ENCODE results near the gene NPAS3. TPM values are rescaled to one million over a fixed set of nuclear protein-coding genes. Genes with fewer than 3 reads are reported as not detected.

The NPAS3 gene
- total RNA-seq, 4 donors from 2014 or later = 4.0 to 12.2 (median 5.6) TPM

DNA sequence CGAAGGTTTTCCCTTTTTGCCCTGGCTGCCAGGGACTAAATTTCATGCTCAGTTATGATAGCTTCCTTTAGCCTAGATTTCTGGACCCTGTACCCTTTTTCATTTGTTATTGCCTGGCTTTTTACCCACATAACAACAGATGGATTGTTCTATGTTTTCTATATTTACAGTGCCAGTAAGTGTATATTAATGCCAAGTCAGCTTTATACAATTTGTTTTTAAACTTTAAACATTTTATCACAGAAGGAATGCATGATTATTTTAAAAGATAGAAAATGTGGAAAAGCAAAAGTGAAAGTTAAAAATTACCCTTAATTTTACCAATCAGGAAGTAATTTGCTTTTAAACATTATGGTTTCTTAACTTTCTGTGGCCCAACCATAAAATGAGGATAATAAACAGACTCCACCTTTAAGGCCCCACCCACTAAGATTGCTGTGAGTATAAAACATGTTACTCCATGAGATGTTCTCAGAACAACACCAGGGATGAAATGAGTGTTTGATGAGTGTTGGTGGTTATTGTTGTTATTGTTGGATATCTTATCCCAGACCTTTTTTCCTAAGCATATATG is 515.4 kb downstream of the NPAS3 start:
- WGBS, 2 donors = 50 to 53% methylated on average over 1 of the region's 1 CpG
- Histone ChIP-seq H3K27ac (no peak overlapping the region), H3K36me3 (no peaks in the 10 kb centered on the region), H3K4me3 (replicated peaks in 1 of 3) (no peak overlapping the region), H3K27me3 (no peaks in the 10 kb centered on the region), H3K9me3 (no peaks in the 10 kb centered on the region), H3K4me1 (peaks cover 8 to 13% of the 10 kb centered on the region in 2 donors)
- TF ChIP-seq, protein P1, sequence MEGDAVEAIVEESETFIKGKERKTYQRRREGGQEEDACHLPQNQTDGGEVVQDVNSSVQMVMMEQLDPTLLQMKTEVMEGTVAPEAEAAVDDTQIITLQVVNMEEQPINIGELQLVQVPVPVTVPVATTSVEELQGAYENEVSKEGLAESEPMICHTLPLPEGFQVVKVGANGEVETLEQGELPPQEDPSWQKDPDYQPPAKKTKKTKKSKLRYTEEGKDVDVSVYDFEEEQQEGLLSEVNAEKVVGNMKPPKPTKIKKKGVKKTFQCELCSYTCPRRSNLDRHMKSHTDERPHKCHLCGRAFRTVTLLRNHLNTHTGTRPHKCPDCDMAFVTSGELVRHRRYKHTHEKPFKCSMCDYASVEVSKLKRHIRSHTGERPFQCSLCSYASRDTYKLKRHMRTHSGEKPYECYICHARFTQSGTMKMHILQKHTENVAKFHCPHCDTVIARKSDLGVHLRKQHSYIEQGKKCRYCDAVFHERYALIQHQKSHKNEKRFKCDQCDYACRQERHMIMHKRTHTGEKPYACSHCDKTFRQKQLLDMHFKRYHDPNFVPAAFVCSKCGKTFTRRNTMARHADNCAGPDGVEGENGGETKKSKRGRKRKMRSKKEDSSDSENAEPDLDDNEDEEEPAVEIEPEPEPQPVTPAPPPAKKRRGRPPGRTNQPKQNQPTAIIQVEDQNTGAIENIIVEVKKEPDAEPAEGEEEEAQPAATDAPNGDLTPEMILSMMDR (IDR thresholded peaks at IDR 0.05) = no peak
- no peak for TF ChIP-seq POLR2A (IDR thresholded peaks at IDR 0.05)
- intact Hi-C loops (cut with DNase I) = no loop called here
- no peak for DNase-seq

DNA sequence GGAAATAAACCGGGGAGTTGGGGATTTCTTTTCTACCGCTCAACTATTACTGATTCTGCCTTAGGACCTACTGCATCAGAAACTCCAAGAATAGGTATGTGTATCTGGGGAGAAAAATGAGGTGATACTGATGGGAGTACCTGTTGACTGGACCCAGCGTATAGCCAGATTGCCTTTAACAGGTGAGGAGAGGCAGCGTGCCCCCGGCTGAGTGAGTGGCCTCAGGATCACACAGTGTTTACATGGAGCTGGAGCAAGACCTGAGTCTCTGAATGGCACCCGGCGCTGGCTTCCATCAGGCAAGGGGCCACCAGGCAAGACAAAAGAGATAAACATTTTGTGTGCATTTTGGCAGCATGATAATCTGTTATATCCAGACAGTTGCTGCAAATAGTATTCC is 516.0 kb downstream of the NPAS3 start:
- Histone ChIP-seq H3K9me3 (no peaks in the 10 kb centered on the region), H3K4me3 (replicated peaks in 1 of 3) (no peak overlapping the region), H3K27me3 (no peaks in the 10 kb centered on the region), H3K36me3 (no peaks in the 10 kb centered on the region), H3K4me1 (peaks cover 8 to 13% of the 10 kb centered on the region in 2 donors), H3K27ac (no peak overlapping the region)
- WGBS, 2 donors = 78 to 85% methylated on average over 7 of the region's 7 CpGs
- intact Hi-C loops (cut with DNase I) = no loop called here
- TF ChIP-seq POLR2A (IDR thresholded peaks at IDR 0.05) = no peak
- TF ChIP-seq, protein P1 (IDR thresholded peaks at IDR 0.05) = no peak
- DNase-seq = no peak

DNA sequence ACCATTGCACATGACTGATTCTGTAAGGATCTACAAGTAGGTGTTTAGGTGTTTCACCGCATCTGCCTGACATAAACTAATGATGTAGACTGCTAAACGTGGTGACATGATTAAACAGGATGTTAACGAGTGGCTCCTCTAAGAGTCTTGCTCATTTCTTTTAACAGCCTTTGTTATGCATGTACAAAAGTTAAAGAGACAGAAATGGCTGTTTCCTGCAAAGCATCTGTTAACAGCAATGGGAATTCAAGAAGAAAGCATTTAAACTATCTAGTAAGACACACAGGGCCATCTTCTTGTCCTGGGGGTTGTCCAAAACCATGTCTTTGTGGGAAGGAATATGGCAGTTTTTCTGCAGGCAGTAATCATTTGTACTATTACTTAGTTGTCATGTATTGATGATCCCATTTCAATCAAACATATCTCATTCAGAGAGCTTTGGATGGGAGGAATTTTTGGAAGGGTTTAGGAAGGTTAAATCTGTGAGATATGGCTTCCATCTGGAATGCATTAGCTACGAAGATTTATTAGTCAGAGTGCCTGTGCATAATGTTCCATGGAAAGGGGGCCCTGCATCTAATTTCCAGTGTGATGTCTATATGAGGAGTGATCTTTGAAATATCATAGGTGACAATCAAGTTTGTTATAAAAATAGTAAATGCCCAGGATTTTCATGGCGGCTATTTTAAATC is 517.1 kb downstream of the NPAS3 start:
- H3K27me3 ChIP-seq = no peaks in the 10 kb centered on the region
- peaks cover 8 to 13% of the 10 kb centered on the region in 2 donors for H3K4me1 ChIP-seq
- H3K27ac ChIP-seq = no peak overlapping the region
- WGBS, 2 donors = 76 to 78% methylated on average over 5 of the region's 5 CpGs
- TF ChIP-seq, protein P1 (IDR thresholded peaks at IDR 0.05) = no peak
- no peak for TF ChIP-seq POLR2A (IDR thresholded peaks at IDR 0.05)
- H3K9me3 ChIP-seq = no peaks in the 10 kb centered on the region
- H3K4me3 ChIP-seq (replicated peaks in 1 of 3) = no peak overlapping the region
- H3K36me3 ChIP-seq = no peaks in the 10 kb centered on the region
- DNase-seq = no peak
- intact Hi-C loops (cut with DNase I) = no loop called here

DNA sequence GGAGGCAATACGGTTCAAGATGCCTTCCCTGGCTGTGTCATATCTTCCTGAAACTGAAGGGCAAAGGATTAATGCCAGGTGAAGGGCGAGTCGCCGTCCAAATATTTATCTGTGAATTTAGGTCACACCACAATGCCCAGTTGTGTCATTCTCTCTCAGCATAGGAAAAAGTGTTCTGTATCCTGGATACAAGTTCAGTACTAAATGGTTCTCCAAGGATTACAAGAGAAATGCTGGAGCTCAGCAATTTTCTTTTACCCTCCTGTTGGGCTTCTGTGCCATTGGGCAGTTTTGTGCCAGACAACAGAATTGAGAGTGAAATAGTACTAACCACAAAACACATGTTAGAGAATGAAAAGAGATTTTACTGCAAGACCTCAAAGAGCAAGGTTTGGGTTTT is 518.3 kb downstream of the NPAS3 start:
- TF ChIP-seq POLR2A (IDR thresholded peaks at IDR 0.05) = no peak
- TF ChIP-seq, protein P1 (IDR thresholded peaks at IDR 0.05) = no peak
- H3K27ac ChIP-seq = no peak overlapping the region
- intact Hi-C loops (cut with DNase I) = no loop called here
- no peaks in the 10 kb centered on the region for H3K27me3 ChIP-seq
- H3K4me3 ChIP-seq (replicated peaks in 1 of 3) = no peak overlapping the region
- peaks cover 8 to 13% of the 10 kb centered on the region in 2 donors for H3K4me1 ChIP-seq
- H3K9me3 ChIP-seq = no peaks in the 10 kb centered on the region
- H3K36me3 ChIP-seq = no peaks in the 10 kb centered on the region
- DNase-seq = no peak
- WGBS, 2 donors = 94% methylated on average over 4 of the region's 4 CpGs

DNA sequence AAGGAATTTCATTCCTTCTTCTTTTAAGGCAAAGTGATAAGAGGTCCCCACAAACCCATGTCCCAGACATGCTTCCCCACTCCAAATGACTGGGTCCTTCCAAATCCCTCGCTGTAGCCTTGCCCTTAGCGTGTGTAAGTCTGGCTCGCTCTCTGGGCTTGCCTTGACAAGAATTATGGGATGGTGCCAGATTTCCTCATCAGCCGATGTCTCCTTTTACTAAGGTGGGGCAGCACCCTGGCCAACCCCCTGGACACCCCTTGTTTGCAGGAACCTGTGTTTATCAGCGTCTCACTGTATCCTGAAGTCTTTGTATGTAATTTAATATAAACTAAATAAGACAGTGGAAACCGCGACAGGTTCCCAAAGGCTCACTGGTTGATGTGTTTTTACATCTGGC is 518.9 kb downstream of the NPAS3 start:
- intact Hi-C loops (cut with DNase I) = no loop called here
- Histone ChIP-seq H3K27ac (no peak overlapping the region), H3K36me3 (no peaks in the 10 kb centered on the region), H3K4me1 (peaks cover 8 to 13% of the 10 kb centered on the region in 2 donors), H3K9me3 (no peaks in the 10 kb centered on the region), H3K27me3 (no peaks in the 10 kb centered on the region), H3K4me3 (replicated peaks in 1 of 3) (no peak overlapping the region)
- no peak for DNase-seq
- 87 to 94% methylated on average over 7 of the region's 7 CpGs for WGBS, 2 donors
- TF ChIP-seq POLR2A (IDR thresholded peaks at IDR 0.05) = no peak
- TF ChIP-seq, protein P1 (IDR thresholded peaks at IDR 0.05) = no peak
